Bone marrow (tissue), 2 donors: Measurements from ENCODE around the gene AKT3.
"Not testable (repeated sequence)": the region's sequence is repeated elsewhere in the genome, so short reads cannot be mapped to it uniquely, and the experiment has no call there.

Experiments used
- DNase-seq, 2 donors: peaks; one replicate each; lab custom pipeline; 2025; lab: John Stamatoyannopoulos, UW

The AKT3 gene

DNA sequence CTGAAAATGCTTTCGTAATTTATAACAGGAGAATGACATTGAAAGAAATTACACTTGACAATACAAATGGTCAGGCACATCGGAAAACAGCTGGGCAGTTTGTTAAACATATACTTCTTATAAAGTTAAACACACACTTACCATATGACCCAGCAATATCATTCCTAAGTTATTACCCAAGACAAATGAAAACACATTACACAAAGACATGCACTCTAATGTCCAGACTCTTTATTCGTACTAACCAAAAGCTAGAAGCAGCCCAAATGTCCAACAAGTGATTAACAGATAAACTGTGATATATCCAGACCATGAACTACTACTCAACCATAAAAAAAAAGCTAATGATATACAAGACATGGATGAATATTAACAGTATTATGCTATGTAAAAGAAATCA, 8.5 kb downstream of the AKT3 start:
- no peak for DNase-seq

DNA sequence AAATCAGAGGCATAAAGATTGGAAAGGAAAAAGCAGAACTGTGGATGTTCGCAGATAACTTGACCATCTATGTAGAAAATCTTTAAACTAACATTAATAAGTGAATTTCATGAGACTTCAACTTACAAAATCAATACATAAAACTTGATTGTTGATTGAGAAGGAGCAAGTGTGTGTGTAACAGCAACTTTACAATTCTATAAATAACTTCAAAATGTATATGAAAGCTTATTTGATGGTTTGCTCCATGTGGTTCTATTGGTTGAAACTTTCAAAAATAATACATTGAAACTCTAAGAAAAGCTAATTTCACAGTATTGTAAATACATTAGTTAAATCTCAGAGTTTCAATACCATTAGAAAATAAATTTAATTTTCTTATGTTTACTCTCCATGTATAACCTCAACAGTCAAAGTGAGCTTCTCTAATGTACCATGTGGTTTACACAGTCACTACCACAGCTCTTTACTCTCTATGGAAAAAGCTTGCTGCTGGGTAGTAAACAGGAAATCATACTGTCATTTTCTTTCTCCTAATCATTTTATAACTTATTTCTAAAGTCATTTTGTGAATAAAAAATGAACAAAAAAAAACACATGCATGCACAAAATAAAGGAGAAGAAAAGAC, 12.0 kb downstream of the AKT3 start:
- peak in 1 of 2 donors; percentile 1 for DNase-seq

DNA sequence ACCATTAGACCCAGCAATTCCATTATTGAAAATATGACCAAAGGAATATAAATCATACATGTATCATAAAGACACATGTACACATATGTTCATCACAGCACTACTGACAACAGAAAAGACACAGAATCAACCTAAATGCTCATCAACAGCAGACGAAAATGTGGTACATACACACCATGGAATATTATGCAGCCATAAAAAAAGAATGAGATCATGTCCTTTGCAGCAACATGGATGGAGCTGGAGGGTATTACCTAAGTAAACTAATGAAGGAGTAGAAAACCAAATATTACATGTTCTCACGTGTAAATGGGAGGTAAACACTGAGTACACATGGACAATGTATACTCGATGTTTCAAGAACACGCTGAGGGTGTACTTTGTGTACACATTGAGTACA, 15.9 kb downstream of the AKT3 start:
- DNase-seq = no peak

GRCh38 chr1:243831463-243831862, 18.6 kb downstream of the AKT3 start:
- DNase-seq = no peak

DNA sequence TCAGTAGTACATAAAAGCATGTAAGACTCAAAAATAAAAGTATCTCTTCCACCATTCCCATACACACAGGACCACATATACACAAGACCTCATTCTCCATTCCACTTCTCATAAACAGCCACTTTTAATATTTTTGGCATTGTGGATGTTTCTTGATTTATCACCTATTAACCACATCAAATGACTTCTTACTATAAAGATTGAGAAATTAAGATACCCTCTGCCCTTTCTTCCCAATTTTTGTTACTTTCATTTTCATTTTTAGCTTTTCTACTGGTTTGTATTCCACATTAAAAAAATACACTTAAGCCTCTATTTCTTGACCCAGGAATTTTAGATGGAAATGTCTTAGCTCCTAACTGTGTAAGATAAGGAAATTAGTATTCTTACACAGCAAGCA, 22.8 kb downstream of the AKT3 start:
- DNase-seq = peak in 1 of 2 donors; percentile 5

GRCh38 chr1:243824907-243825306, 25.1 kb downstream of the AKT3 start:
- DNase-seq = not testable (repeated sequence)

DNA sequence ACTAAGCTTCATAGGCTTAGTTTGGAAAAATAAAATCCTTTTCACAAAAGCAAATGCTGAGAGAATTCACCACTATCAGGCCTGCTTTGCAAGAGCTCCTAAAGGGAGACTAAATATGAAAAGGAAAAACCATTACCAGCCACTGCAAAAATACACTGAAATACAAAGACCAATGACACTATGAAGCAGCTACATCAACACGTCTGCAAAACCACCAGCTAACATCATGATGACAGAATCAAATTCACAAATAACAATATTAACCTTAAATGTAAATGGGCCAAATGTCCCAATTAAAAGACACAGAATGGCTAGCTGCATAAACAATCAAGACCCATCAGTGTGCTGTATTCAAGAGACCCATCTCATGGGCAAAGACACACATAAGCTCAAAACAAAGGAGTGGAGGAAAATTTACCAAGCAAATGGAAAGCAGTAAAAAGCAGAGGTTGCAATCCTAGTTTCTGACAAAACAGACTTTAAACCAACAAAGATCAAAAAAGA, 28.8 kb downstream of the AKT3 start:
- DNase-seq = no peak

DNA sequence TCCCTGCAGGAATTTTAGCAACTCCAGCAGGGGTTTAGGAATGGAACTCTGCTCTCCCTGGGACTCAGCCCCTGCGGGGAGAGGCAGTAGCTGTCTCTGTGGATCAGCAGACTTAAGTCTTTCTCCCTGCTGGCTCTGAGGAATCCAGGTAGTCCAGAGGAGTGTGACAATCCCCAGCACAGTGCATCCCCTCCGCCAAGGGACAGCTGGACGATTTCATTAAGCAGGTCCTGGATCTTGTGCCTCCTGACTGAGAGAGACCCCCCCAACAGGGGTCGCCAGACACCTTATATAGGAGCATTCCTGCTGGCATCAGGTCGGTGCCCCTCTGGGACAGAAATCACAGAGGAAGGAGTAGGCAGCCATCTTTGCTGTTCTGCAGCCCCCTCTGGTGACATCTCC, 30.6 kb downstream of the AKT3 start:
- DNase-seq = no peak

DNA sequence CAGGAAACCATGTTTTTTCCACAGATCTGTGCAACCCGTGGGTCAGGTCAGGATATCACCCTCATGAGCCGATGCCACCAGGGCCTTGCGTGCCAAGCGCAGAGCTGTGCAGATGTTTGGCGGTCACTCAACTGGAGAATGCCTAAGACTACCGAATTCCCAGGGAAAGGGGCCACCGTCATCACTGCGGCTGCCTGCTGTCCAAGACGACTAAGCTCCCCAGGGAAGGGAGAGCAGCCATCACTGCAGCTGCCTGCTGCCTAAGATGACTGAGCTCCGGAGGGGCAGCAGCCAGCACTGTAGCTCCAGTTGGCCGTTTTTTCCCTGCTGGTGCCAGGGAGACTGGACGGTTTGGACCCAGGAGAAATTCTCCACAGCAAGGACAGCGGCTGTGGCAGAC, 31.1 kb downstream of the AKT3 start:
- DNase-seq = no peak

DNA sequence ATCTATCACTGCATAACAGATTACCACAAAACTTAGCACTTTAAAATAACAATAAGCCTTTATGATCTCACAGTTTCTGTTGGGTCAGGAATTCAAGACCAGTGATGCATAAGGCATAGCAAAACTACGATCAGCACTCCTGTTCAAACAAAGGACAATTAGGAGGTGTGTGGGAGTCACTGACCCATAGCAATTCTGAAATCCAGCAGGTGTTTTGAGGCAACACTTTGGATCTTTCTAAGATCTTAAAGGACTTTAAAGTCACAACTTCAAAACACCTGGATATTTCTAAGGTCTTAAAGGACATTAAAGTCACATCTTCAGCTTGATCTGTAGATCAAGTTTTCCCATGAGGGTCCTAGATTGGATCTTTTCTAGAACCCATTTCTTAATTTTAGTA, 35.3 kb downstream of the AKT3 start:
- no peak for DNase-seq

DNA sequence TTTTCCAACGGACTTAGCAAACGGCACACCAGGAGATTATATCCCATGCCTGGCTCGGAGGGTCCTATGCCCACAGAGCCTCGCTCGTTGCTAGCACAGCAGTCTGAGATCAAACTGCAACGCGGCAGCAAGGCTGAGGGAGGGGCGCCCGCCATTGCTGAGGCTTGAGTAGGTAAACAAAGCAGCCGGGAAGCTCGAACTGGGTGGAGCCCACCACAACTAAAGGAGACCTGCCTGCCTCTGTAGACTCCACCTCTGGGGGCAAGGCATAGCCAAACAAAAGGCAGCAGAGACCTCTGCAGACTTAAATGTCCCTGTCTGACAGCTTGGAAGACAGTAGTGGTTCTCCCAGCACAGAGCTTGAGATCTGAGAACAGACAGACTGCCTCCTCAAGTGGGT, 42.7 kb downstream of the AKT3 start:
- not testable (repeated sequence) for DNase-seq

GRCh38 chr1:243806310-243806709, 43.7 kb downstream of the AKT3 start:
- no peak for DNase-seq

GRCh38 chr1:243802736-243803135, 47.3 kb downstream of the AKT3 start:
- no peak for DNase-seq

DNA sequence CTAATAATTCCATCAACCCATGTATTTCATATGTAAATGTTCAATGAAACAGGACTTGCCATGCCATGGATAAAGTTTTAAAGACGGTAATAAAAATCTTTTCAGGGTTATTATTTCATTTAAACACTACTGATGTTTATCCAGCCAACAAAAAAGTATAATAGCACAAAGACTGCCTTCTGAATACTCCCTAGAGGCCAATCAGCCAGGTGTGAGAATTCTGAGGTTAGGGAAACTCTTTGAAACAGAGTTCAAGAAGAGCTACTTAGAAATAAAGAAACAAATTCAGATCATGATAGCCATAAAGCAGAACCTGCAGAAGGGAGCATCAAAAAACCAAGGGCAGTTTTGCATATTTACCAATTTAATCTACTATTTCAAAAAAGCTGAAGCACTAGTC, 48.7 kb downstream of the AKT3 start:
- DNase-seq = no peak

DNA sequence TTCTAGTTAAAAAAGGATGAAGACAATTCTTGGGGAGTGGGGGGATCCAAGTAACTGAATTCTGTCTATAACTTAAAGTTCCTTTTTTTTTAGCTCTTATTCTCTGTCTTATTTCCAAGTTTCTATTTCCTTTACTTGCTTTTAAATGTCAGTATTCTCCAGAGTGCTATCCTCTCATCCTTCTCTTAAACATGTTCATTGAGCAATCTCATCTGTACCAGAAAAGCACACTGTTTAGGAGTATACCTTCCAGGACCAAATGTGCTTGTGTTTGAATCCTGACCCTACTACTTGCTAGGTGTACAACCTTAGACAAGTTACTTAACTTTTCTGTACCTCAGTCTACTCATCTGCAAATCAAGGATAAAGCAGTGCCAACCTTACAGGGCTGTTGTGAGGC, 50.1 kb downstream of the AKT3 start:
- DNase-seq = peak in 1 of 2 donors; percentile 5

GRCh38 chr1:243798726-243799125, 51.3 kb downstream of the AKT3 start:
- no peak for DNase-seq

DNA sequence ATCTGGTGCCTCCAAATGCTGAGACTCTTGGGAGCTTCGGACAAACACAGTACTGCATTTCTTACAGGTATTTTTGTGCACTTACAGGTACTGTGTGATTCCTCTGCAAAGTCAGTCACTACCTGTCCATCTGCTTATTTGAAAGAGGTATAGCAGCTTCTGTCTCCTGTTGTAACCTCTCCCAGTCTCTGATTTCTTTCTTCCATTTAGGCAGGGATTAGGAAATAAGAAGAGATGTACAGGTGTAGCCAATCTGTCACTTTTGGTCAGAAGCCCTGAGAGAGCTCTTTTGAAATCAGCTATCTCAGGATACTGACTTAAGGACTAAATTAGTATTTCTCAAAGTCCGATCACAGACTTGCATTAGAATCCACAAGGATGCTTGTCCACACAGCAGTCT, 54.0 kb downstream of the AKT3 start:
- DNase-seq = no peak

GRCh38 chr1:243793298-243793697, 56.7 kb downstream of the AKT3 start:
- no peak for DNase-seq

- no peak for DNase-seq
These were observed 57.2 kb downstream of the AKT3 start for GRCh38 chr1:243792891-243793290.

DNA sequence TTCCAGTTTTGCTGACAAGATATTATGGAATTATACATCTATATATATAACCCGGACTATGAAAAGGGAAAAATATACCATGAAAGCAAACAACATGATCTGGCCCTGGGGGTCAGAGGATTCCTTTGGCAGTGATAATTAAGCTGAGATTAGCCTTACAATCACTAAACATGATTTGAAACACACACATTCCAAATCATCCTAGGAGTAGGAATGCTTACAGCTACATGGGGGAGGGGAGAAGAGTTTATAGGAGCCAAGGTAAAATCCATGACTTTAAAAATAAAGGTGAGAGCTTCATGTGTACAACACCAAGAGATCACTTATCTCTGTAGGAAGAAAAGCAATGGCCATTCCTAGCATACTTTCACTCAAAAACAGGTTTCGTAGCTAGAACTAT, 57.6 kb downstream of the AKT3 start:
- DNase-seq = no peak

DNA sequence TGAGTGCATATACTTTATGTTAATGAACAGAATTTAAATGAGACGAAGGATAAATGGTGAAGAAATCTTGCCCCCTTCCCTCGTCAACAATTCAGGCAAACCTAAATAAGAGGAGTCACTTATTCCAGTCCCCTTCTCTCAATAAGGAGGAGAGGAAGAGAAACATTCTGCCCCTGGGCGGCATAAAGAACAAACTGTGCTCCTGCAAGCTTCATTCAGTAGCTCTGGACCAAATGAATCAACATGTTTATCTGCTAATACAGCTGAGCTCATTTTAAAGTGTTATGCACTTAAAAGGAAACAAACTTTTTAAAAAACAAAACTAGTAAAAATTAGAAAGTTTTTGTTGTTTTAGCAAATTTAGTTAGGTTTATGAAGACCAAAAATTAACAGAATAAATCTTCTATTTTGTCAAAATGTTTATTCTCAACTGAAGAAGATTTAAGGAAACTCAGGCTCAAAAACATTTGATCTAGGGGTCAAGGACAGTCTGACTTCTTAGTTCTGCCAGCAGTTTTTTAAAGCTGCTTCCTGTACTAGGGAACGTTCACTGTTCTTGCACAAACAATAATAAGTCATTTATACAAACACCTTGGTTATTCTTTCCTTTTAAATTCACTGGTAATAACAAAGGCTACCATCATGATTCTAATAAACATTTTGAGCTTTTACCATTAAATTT, 58.3 kb downstream of the AKT3 start:
- no peak for DNase-seq

- no peak for DNase-seq
These were observed 59.6 kb downstream of the AKT3 start for GRCh38 chr1:243790404-243790803.

DNA sequence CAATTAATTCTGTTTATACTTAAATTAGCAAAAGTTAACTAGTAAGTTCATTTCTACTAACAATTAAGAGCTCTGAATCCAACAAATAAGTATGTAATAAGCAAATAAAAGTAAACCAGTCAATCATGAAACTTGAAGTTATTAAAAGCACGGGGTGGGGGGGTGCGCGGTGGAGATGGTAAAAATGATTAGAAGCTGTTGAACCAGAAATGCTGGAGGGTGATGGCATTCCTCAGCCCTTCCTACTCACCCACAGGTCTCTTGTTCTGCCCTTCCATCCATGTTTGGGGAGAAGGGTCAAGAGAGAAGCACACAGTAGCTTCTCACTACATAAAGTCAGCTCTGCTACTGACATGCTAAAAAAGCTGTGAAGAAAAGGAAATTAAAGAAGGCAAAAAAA, 63.5 kb downstream of the AKT3 start:
- no peak for DNase-seq

GRCh38 chr1:243784506-243784905, 65.5 kb downstream of the AKT3 start:
- DNase-seq = no peak
